Lung (tissue), 12 donors: ENCODE data around the gene PLXDC1. TPM values are rescaled to one million over a fixed set of nuclear protein-coding genes. Genes with fewer than 3 reads are reported as not detected.

Source experiments
- ATAC-seq: fragments of 200-7000 bp; cut with Tn5 transposase; one replicate; pipeline ENCODE4 v1.9.1; 2020; ENCODE audit warnings: moderate number of reproducible peaks; ENCODE audit not compliant: insufficient read depth, low FRiP score
- DNase-seq, 3 donors: peaks; one replicate each; pipeline ENCODE4 v3.0.0-alpha.2; 2013 to 2017
- H3K27ac ChIP-seq, 2 donors: one replicate each; pipeline ENCODE4 v1.5.1; 2013; ENCODE audit warnings: mild to moderate bottlenecking in 2 of 2, moderate library complexity in 2 of 2, control low read depth in 1 of 2, inconsistent platforms in 1 of 2, low read depth in 1 of 2, low read length in 1 of 2
- H3K27me3 ChIP-seq, 3 donors: one replicate each; pipeline ENCODE4 v1.5.1; 2013; ENCODE audit warnings: low read length in 2 of 3; ENCODE audit not compliant: control insufficient read depth in 3 of 3, insufficient read depth in 3 of 3
- H3K36me3 ChIP-seq, 4 donors: one replicate each; pipeline ENCODE4 v1.5.1; 2013; ENCODE audit warnings: low read length in 4 of 4, mild to moderate bottlenecking in 1 of 4, moderate library complexity in 1 of 4; ENCODE audit not compliant: control insufficient read depth in 4 of 4, insufficient read depth in 4 of 4
- H3K4me1 ChIP-seq, 5 donors: one replicate each; pipeline ENCODE4 v1.5.1; 2013; ENCODE audit warnings: low read length in 5 of 5, mild to moderate bottlenecking in 2 of 5, moderate library complexity in 1 of 5; ENCODE audit not compliant: control insufficient read depth in 5 of 5, insufficient read depth in 5 of 5
- H3K4me3 ChIP-seq: one replicate; pipeline ENCODE4 v1.5.1; 2013; ENCODE audit warnings: mild to moderate bottlenecking, control low read depth, moderate library complexity
- H3K9ac ChIP-seq, 2 donors: one replicate each; pipeline ENCODE4 v1.5.1; 2013; ENCODE audit warnings: low read length in 2 of 2, control low read depth in 1 of 2; ENCODE audit not compliant: insufficient read depth in 1 of 2
- H3K9me3 ChIP-seq, 4 donors: one replicate each; pipeline ENCODE4 v1.5.1; 2013; ENCODE audit warnings: low read length in 3 of 4, mild to moderate bottlenecking in 1 of 4, moderate library complexity in 1 of 4; ENCODE audit not compliant: control insufficient read depth in 4 of 4, insufficient read depth in 3 of 4
- CTCF ChIP-seq: IDR thresholded peaks from 2 replicates; pipeline ENCODE4 v1.5.1; 2012; ENCODE audit warnings: mild to moderate bottlenecking; ENCODE audit errors: control extremely low read depth, extremely low read depth
- WGBS, 2 donors: extraction: QIAGEN DNeasy Blood & Tissue Kit; methylation state at CpG; one replicate each; pipeline ENCODE4 v1.1.7; 2013; 5-methylcytosine and 5-hydroxymethylcytosine counted together
- polyA plus RNA-seq, 2 donors: library from polyadenylated mRNA; stranded (reverse); fragments of 200-250 nt; gene quantifications; one replicate each; pipeline ENCODE4 v1.2.1, GENCODE V29; 2013
- total RNA-seq, 2 donors: library from RNA; depleted of rRNA in 1 of 2; stranded (reverse); fragments of >200 nt in 1 of 2; gene quantifications; one replicate each; pipeline ENCODE4 v1.2.1, GENCODE V29; 2014 to 2021
- donor health status: control.
- donor health status: control.
- donor health status: Bipolar disorder and iron deficiency.
- donor health status: healthy.
- donor health status: DM: yes; HTN: yes; CAD: no.

The PLXDC1 gene
- total and polyA plus RNA-seq, 4 donors = 1.7 to 7.3 (median 5.4) TPM

- DNase-seq (no peak), ATAC-seq (no peak)
These were observed 73.6 kb downstream of the PLXDC1 start for GRCh38 chr17:39077866-39078265.

GRCh38 chr17:39077252-39077651, 74.2 kb downstream of the PLXDC1 start:
- Histone ChIP-seq H3K9ac (no peak overlapping the region), H3K36me3 (no peaks in the 10 kb centered on the region), H3K9me3 (no peaks in the 10 kb centered on the region), H3K4me1 (peaks cover 0 to 10% (median 0%) of the 10 kb centered on the region in 5 donors), H3K4me3 (no peak overlapping the region), H3K27me3 (no peaks in the 10 kb centered on the region), H3K27ac (no peak overlapping the region)
- TF ChIP-seq CTCF = no peak
- WGBS, 2 donors = 96% methylated on average over 4 of the region's 4 CpGs
- ATAC-seq (no peak), DNase-seq (no peak)

More at GRCh38 chr17:39077866-39078265, 73.6 kb downstream of the PLXDC1 start:
- Histone ChIP-seq H3K9ac (no peak overlapping the region), H3K27ac (no peak overlapping the region), H3K36me3 (no peaks in the 10 kb centered on the region), H3K4me1 (peaks cover 0 to 13% (median 0%) of the 10 kb centered on the region in 5 donors), H3K9me3 (no peaks in the 10 kb centered on the region), H3K27me3 (no peaks in the 10 kb centered on the region), H3K4me3 (no peak overlapping the region)
- WGBS, 2 donors = 61 to 68% methylated on average over 5 of the region's 5 CpGs
- no peak for TF ChIP-seq CTCF

GRCh38 chr17:39074676-39075075, 76.8 kb downstream of the PLXDC1 start:
- no peak for DNase-seq
- Histone ChIP-seq H3K9me3 (no peaks in the 10 kb centered on the region), H3K36me3 (no peaks in the 10 kb centered on the region), H3K27me3 (no peaks in the 10 kb centered on the region), H3K9ac (no peak overlapping the region), H3K4me3 (no peak overlapping the region), H3K27ac (no peak overlapping the region), H3K4me1 (peaks cover 0 to under 1% (median 0%) of the 10 kb centered on the region in 5 donors)
- no peak for ATAC-seq
- no peak for TF ChIP-seq CTCF
- WGBS, 2 donors = 95 to 100% methylated on average over 2 of the region's 2 CpGs

- no peaks in the 10 kb centered on the region for H3K27me3 ChIP-seq
- ATAC-seq (no peak), DNase-seq (no peak)
- H3K9me3 ChIP-seq = no peaks in the 10 kb centered on the region
- WGBS, 2 donors = 63 to 64% methylated on average over 1 of the region's 1 CpG
- H3K27ac ChIP-seq = no peak overlapping the region
- no peak overlapping the region for H3K4me3 ChIP-seq
- H3K4me1 ChIP-seq = no peaks in the 10 kb centered on the region
- H3K36me3 ChIP-seq = no peaks in the 10 kb centered on the region
- TF ChIP-seq CTCF = no peak
- no peak overlapping the region for H3K9ac ChIP-seq
These were observed 77.5 kb downstream of the PLXDC1 start for GRCh38 chr17:39073916-39074315.
